Measurements from ENCODE around the gene EML5. TPM values are rescaled to one million over a fixed set of nuclear protein-coding genes. Genes with fewer than 3 reads are reported as not detected.

Gene EML5
- polyA plus RNA-seq, 1 experiment = 3.6 TPM

DNA sequence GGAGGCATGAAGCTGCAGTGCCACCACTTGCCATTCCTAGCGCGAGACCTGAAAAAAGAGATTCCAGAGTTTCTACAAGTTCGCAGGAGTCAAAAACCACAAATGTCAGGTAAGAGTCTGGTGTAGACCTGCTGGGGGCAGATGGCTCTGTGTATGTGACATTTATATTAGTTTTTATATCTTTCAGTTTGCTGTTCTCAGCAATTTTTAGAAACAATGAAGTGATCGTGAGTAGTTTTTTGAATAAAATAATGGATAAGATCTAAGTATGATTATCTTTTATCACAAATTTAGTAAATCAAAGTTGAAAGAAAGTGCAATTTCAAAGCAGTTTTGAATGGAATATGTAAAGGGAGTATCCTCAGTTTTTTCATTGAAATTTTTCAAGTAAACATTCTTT is 220.6 kb downstream of the EML5 start:
- DNase-seq (ENCODE audit: low read depth, low spot score) = no peak
- Histone ChIP-seq H3K4me3 (ENCODE audit: low read depth, low read length) (no peak overlapping the region), H3K9me3 (ENCODE audit: control insufficient read depth, insufficient read depth, low read length) (no peaks in the 10 kb centered on the region), H3K27me3 (ENCODE audit: control insufficient read depth, insufficient read depth, low read length) (no peaks in the 10 kb centered on the region), H3K27ac (ENCODE audit: low read depth, low read length) (no peak overlapping the region)
- POLR2A ChIA-PET = no interaction called here
- TF ChIP-seq, protein P1, sequence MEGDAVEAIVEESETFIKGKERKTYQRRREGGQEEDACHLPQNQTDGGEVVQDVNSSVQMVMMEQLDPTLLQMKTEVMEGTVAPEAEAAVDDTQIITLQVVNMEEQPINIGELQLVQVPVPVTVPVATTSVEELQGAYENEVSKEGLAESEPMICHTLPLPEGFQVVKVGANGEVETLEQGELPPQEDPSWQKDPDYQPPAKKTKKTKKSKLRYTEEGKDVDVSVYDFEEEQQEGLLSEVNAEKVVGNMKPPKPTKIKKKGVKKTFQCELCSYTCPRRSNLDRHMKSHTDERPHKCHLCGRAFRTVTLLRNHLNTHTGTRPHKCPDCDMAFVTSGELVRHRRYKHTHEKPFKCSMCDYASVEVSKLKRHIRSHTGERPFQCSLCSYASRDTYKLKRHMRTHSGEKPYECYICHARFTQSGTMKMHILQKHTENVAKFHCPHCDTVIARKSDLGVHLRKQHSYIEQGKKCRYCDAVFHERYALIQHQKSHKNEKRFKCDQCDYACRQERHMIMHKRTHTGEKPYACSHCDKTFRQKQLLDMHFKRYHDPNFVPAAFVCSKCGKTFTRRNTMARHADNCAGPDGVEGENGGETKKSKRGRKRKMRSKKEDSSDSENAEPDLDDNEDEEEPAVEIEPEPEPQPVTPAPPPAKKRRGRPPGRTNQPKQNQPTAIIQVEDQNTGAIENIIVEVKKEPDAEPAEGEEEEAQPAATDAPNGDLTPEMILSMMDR (IDR thresholded peaks at IDR 0.05; ENCODE audit: low read depth, low read length) = no peak
- CTCF ChIA-PET = no interaction called here

DNA sequence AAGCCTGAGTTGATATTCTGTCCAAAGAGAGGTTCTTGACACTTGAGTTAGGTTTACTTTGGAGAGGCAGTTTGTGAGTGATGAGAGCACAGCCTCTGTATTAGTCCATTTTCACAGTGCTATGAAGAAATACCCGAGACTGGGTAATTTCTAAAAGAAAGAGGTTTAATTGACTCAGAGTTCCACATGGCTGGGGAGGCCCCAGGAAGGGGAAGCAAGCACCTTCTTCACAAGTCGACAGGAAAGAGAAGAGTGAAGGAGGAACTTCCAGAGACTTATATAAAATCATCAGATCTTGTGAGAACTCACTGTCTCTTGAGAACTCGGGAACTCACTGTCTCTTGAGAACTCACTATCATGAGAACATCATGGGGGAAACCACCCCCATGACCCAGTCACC is 224.6 kb downstream of the EML5 start:
- DNase-seq (ENCODE audit: low read depth, low spot score) = no peak
- Histone ChIP-seq H3K4me3 (ENCODE audit: low read depth, low read length) (no peak overlapping the region), H3K9me3 (ENCODE audit: control insufficient read depth, insufficient read depth, low read length) (no peaks in the 10 kb centered on the region), H3K27ac (ENCODE audit: low read depth, low read length) (no peak overlapping the region), H3K27me3 (ENCODE audit: control insufficient read depth, insufficient read depth, low read length) (no peaks in the 10 kb centered on the region)
- TF ChIP-seq, protein P1 (IDR thresholded peaks at IDR 0.05; ENCODE audit: low read depth, low read length) = no peak
- POLR2A ChIA-PET = no interaction called here
- CTCF ChIA-PET = interaction anchor here (1.9 kb wide), 1 partner anchor 99 kb away, joined by 5 read pairs; no protein-coding TSS in a partner anchor

DNA sequence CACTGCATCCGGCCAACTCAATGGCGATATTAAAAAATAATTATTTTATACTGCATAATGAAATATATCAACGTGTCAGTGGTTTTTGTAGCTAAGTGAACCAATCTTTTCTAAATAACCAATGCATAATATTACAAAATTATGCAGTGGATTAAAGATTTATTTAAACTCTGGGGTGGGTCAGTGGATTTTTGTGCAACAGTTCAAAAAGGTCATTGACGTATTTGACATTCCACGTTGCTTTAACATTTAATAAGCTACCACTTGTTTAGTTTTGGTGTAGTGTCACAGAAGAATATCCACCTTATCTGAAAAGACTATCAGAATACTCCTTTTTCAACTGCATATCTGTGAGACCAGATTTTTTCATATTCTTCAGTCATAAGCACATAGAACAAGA is 227.3 kb downstream of the EML5 start:
- Histone ChIP-seq H3K4me3 (ENCODE audit: low read depth, low read length) (no peak overlapping the region), H3K27ac (ENCODE audit: low read depth, low read length) (no peak overlapping the region), H3K9me3 (ENCODE audit: control insufficient read depth, insufficient read depth, low read length) (no peaks in the 10 kb centered on the region), H3K27me3 (ENCODE audit: control insufficient read depth, insufficient read depth, low read length) (no peaks in the 10 kb centered on the region)
- TF ChIP-seq, protein P1 (IDR thresholded peaks at IDR 0.05; ENCODE audit: low read depth, low read length) = no peak
- DNase-seq (ENCODE audit: low read depth, low spot score) = no peak
- ChIA-PET CTCF (interaction anchor here (0.9 to 1.1 kb wide), 3 partner anchors 13 to 376 kb away, joined by 3 to 5 read pairs (median 3); no protein-coding TSS in a partner anchor), POLR2A (interaction anchor here (0.6 kb wide), 1 partner anchor 13 kb away, joined by 6 read pairs; no protein-coding TSS in a partner anchor)

DNA sequence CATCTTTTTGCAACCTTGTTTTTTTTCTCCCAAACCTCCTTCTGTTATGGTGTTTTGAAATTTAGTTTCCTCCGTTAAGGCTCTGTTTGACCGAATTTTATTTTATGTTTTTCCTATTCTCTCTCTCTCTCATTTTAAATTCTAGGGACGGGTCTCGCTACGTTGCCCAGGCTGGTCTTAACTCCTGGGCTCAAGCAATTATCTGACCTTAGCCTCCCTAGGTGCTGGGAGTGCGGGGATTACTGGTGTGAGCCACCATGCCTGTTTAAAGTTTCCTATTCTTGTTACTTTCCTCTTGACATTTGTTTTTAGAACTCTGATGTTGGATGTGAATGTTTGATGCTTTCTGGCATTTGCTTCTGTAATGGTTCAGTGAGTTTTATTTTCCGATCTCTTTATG is 228.9 kb downstream of the EML5 start:
- Histone ChIP-seq H3K9me3 (ENCODE audit: control insufficient read depth, insufficient read depth, low read length) (no peaks in the 10 kb centered on the region), H3K4me3 (ENCODE audit: low read depth, low read length) (peak overlapping the region; percentile 88), H3K27me3 (ENCODE audit: control insufficient read depth, insufficient read depth, low read length) (no peaks in the 10 kb centered on the region), H3K27ac (ENCODE audit: low read depth, low read length) (no peak overlapping the region)
- DNase-seq (ENCODE audit: low read depth, low spot score) = no peak
- POLR2A ChIA-PET = interaction anchor here (0.7 kb wide), 2 partner anchors 11 to 1866 kb away, joined by 3 read pairs; no protein-coding TSS in a partner anchor
- TF ChIP-seq, protein P1 (IDR thresholded peaks at IDR 0.05; ENCODE audit: low read depth, low read length) = no peak
- CTCF ChIA-PET = interaction anchor here (1.0 kb wide), 1 partner anchor 71 kb away, joined by 4 read pairs; no protein-coding TSS in a partner anchor

DNA sequence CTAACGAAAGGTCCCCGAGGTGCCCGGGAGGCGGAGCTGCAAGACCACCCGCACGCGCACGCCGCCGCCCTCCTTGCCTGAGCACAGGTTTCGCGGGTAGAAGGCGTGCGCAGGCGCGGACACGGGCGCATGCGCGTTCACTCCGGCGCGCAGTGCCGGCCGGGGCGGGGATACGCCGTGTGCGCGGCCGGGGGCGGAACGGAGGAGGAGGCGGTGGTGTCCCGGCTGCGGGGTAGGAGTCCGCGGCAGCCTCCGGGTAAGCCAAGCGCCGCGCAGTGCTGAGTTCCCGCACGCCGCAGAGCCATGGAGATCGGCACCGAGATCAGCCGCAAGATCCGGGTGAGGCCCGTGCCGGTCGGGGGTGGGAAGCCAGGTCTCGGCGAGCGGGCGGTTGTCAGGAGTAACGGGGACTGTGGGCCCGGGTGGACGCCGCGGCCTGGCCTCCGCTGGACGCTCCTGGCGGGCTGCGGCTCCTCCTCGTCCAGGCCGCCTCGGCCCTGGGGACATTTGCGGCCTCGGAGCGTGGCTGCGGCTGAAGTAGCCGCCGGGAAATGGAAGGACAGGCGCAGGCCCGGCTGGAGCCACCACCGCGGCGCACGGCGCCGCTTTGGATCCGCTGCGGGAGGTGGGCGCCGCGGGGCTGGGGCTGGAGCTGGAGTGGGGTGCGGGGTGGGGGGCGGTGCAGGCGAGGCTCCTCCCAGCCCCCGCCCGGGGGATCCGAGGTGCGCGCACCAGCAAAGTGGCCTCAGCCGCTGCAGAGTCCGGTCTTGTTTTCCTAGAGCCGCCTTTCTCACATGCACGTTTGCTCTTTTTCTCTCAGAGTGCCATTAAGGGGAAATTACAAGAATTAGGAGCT is 229.7 kb downstream of the EML5 start, which contains the start of gene ZC3H14:
Gene ZC3H14, plus strand, starts transcription at position 207 of the 856 bp plus-strand sequence. Its CDS starts 97 bp downstream, at position 304.
- DNase-seq (ENCODE audit: low read depth, low spot score) = peak; percentile 52
- Histone ChIP-seq H3K9me3 (ENCODE audit: control insufficient read depth, insufficient read depth, low read length) (no peaks in the 10 kb centered on the region; the same call in 1 of the 2 replicates), H3K4me3 (ENCODE audit: low read depth, low read length) (peak within 1 kb of the TSS; percentile 88), H3K27ac (ENCODE audit: low read depth, low read length) (peak within 1 kb of the TSS; percentile 33), H3K27me3 (ENCODE audit: control insufficient read depth, insufficient read depth, low read length) (no peaks in the 10 kb centered on the region)
- ChIA-PET POLR2A (interaction anchor here (0.7 kb wide), 3 partner anchors 10 to 1867 kb away, joined by 3 to 4 read pairs (median 3); no protein-coding TSS in a partner anchor), CTCF (interaction anchor here (1.0 kb wide), 1 partner anchor 71 kb away, joined by 4 read pairs; no protein-coding TSS in a partner anchor)
- TF ChIP-seq, protein P1 (IDR thresholded peaks at IDR 0.05; ENCODE audit: low read depth, low read length) = no peak
